ENCODE results near the gene SRRM4.

The SRRM4 gene

DNA sequence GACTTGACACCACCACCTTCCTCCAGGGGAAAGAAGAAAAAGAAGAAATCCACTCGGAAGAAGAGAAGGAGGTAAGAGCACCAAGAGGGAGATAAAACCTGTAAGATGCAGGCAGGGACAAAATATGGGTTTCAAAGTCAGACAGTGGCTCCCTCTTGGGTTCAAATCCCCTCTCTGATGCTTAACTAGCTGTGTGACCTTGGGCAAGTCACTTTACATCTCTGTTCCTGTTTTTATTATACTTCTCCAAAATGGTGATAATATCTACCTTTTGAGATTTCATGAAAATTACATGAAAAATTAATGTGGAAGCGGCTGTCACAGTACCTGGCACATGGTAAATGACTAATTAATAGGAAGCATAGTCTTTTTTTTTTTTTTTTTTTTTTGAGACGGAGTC is 133.0 kb downstream of the SRRM4 start:
- Mint-ChIP-seq H3K4me3 (no peak overlapping the region), H3K4me1 (no peaks in the 10 kb centered on the region), H3K27me3 (no peaks in the 10 kb centered on the region), H3K27ac (no peak overlapping the region), H3K9me3 (peaks cover 4% of the 10 kb centered on the region), H3K36me3 (no peaks in the 10 kb centered on the region)
- ATAC-seq = no peak

DNA sequence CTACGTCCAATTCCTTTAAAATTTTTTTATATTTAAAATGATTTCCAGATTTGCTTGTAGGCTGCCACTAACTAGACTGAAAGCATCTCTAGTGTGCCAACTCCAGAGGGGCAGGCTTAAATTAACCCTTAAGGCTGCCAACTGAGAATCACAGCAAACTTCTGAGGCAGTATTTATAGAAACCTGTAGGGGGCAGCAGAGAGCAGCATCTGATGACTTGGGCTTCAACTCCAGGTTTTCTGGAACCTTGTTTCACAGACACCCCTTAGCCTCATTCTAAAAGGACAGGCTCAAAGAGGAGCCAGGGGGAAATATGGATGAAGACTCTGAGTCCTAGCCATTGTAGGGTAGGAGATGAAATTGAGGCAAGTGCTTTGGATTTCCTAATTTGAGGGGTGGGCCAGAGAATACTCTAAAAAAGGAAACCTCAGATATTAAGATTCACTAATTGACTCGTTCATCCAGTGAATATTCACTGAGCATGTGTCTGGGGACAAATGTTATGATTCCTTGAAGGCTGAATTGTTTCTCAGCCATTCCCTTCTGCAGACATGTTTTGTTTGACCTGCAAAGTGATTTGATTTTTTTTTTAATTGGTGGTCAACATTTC is 134.1 kb downstream of the SRRM4 start:
- no peak for ATAC-seq
- H3K9me3 Mint-ChIP-seq = peaks cover 4% of the 10 kb centered on the region
- no peaks in the 10 kb centered on the region for H3K27me3 Mint-ChIP-seq

DNA sequence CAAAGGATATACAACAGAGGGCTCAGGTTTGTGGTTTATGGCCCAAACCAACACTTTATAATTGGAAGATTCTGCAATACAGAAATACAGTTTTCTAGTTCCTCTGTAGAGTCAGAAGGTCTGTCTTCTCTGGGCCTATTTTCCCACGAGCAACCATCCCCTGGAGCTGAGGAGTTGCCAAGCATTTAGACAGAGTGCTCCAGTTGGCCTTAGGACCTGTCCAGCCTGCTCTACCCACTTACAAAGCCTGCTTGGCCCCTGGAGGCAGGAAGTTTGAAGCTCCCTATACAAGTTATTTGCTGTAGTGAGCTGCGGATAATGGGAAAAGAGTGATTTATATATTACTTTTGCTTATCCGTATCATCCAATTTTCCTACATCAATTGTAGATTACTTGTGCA is 136.6 kb downstream of the SRRM4 start:
- no peak overlapping the region for H3K4me3 Mint-ChIP-seq
- no peak overlapping the region for H3K27ac Mint-ChIP-seq
- peaks cover 2% of the 10 kb centered on the region for H3K9me3 Mint-ChIP-seq
- H3K4me1 Mint-ChIP-seq = no peaks in the 10 kb centered on the region
- ATAC-seq = no peak
- H3K27me3 Mint-ChIP-seq = no peaks in the 10 kb centered on the region
- no peaks in the 10 kb centered on the region for H3K36me3 Mint-ChIP-seq

More for the DNA sequence above, 134.1 kb downstream of the SRRM4 start:
- H3K4me3 Mint-ChIP-seq = no peak overlapping the region
- H3K4me1 Mint-ChIP-seq = no peaks in the 10 kb centered on the region
- H3K27ac Mint-ChIP-seq = no peak overlapping the region
- H3K36me3 Mint-ChIP-seq = no peaks in the 10 kb centered on the region

DNA sequence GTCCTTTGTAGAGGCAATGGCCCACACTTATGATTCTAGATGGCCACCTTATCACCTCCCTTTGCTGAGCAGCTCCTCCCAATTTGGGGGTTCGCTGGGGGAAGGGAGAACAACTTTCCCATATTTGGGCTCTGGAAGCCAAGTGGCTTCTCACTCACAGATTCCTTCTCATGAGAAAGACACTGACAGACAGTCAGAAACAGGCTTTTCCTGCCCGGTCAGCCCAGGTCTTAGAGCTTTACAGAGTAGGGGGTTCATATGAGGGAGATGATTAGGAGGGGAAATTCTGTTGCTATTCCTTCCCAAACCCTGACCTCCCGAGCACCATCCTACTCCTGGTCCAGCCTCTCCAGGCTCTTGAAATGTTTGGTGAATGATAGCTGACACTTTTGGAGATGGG is 137.3 kb downstream of the SRRM4 start:
- Mint-ChIP-seq H3K9me3 (peaks cover 2% of the 10 kb centered on the region), H3K36me3 (no peaks in the 10 kb centered on the region), H3K4me3 (no peak overlapping the region)

DNA sequence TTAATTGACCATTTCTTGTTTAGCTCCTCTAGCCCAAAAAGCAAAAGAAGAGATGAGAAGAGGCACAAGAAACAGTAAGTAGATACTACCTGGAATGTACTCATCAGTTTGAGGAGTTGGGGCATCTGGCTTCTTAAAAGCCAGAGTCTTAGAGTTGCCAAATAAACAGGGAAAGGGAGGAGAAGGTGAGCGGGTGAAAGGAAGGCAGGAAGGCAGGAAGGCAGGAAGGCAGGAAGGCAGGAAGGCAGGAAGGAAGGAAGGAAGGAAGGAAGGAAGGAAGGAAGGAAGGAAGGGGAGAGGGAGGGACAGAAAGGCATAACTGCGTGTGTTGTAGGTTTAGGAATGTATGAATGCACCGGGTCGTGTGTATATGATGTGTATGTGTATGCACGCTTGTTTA is 140.7 kb downstream of the SRRM4 start:
- H3K27me3 Mint-ChIP-seq = peaks cover 6% of the 10 kb centered on the region
- H3K9me3 Mint-ChIP-seq = peaks cover 2% of the 10 kb centered on the region
- H3K27ac Mint-ChIP-seq = no peak overlapping the region
- no peaks in the 10 kb centered on the region for H3K4me1 Mint-ChIP-seq
- H3K4me3 Mint-ChIP-seq = no peak overlapping the region
- no peaks in the 10 kb centered on the region for H3K36me3 Mint-ChIP-seq
- no peak for ATAC-seq

More for the DNA sequence above, 137.3 kb downstream of the SRRM4 start:
- Mint-ChIP-seq H3K4me1 (no peaks in the 10 kb centered on the region), H3K27me3 (no peaks in the 10 kb centered on the region), H3K27ac (no peak overlapping the region)
- ATAC-seq = no peak

DNA sequence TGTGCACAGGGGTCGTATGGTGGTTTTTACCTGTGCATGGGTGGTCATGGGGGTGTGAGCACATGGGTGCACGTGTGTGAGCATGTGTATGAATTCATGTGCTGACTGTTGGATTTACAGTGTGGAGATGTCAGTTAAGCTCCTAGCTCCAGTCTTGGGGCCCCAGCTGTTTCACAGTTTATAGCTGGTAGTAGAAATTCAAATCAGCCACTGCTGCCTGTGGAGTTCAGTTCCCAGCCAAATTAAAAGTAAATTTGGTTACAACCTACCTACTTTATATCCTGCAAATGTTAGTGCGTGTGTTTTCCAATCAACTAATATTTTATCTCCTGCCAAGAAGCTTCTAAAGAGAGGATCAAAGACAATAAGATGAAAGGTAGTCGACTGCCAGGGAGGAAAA is 141.4 kb downstream of the SRRM4 start:
- no peak overlapping the region for H3K4me3 Mint-ChIP-seq
- no peak for ATAC-seq
- peaks cover 2% of the 10 kb centered on the region for H3K9me3 Mint-ChIP-seq
- H3K36me3 Mint-ChIP-seq = no peaks in the 10 kb centered on the region
- peaks cover 6% of the 10 kb centered on the region for H3K27me3 Mint-ChIP-seq
- H3K4me1 Mint-ChIP-seq = no peaks in the 10 kb centered on the region
- no peak overlapping the region for H3K27ac Mint-ChIP-seq

DNA sequence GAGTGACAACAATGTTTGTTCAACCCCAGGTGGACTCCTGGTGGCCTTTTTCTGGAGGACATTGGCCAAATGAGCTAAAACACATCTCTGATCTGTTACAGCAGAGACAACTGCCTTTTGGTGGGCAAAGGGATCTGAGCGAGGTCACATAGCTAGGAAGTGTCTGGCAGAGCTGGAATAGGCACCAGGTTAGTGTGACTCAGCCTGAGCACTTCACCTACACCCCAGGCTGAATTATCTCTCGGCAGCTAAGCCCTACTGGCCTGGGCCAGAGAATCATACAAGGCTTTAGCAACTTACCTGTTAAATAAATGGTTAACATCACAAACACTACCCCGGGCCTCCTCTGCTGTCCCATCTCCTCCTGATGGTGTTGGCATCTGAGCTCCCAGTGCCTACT is 147.2 kb downstream of the SRRM4 start:
- H3K4me3 Mint-ChIP-seq = no peak overlapping the region
- no peaks in the 10 kb centered on the region for H3K36me3 Mint-ChIP-seq
- H3K4me1 Mint-ChIP-seq = no peaks in the 10 kb centered on the region
- peaks cover 9% of the 10 kb centered on the region for H3K9me3 Mint-ChIP-seq
- H3K27ac Mint-ChIP-seq = no peak overlapping the region
- ATAC-seq = no peak
- peaks cover 6% of the 10 kb centered on the region for H3K27me3 Mint-ChIP-seq

DNA sequence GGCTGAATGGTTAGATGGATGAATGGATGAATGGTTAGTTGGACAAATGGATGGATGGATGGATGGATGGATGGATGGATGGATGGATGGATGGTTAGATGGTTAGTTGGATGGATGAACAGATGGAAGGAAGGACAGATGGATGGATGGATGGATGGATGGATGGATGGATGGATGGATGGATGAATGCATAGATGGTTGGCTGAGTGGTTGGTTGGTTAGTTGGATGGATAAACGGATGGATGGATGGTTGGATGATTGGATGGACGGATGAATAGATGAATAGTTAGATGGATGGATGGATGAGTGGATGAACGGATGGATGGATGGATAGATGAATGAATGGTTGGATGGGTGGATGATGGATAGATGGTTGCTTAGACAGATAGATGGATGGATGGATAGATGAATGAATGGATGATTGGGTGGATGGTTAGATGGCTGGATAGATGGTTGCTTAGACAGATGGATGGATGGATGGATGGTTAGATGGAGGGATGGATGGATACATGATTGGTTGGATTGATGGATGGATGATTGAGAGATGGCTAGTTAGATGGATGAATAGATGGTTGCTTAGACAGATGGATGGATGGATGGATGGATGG is 148.6 kb downstream of the SRRM4 start:
- Mint-ChIP-seq H3K27me3 (peaks cover 5% of the 10 kb centered on the region), H3K36me3 (no peaks in the 10 kb centered on the region), H3K9me3 (peaks cover 14% of the 10 kb centered on the region), H3K4me1 (no peaks in the 10 kb centered on the region), H3K27ac (no peak overlapping the region), H3K4me3 (no peak overlapping the region)
- no peak for ATAC-seq

DNA sequence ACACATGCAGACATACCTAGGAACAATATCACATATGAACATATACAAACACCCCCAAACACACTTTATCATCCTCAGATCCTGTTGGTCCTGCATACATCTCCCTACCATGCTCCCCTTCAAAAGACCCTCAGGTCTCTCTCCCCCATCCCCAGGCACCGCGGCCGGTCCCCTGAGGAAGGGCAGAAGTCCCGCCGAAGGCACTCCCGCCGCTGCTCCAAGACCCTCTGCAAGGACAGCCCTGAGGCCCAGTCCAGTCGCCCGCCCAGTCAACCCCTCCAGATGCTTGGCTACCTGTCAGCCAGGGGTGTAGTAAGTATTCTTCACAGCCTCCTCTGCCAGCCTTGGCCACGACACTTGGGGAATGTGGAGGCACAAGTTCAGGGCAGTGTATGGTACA is 149.2 kb downstream of the SRRM4 start:
- Mint-ChIP-seq H3K27ac (no peak overlapping the region), H3K36me3 (no peaks in the 10 kb centered on the region), H3K27me3 (no peaks in the 10 kb centered on the region), H3K4me1 (no peaks in the 10 kb centered on the region), H3K9me3 (peaks cover 15% of the 10 kb centered on the region), H3K4me3 (no peak overlapping the region)
- no peak for ATAC-seq

DNA sequence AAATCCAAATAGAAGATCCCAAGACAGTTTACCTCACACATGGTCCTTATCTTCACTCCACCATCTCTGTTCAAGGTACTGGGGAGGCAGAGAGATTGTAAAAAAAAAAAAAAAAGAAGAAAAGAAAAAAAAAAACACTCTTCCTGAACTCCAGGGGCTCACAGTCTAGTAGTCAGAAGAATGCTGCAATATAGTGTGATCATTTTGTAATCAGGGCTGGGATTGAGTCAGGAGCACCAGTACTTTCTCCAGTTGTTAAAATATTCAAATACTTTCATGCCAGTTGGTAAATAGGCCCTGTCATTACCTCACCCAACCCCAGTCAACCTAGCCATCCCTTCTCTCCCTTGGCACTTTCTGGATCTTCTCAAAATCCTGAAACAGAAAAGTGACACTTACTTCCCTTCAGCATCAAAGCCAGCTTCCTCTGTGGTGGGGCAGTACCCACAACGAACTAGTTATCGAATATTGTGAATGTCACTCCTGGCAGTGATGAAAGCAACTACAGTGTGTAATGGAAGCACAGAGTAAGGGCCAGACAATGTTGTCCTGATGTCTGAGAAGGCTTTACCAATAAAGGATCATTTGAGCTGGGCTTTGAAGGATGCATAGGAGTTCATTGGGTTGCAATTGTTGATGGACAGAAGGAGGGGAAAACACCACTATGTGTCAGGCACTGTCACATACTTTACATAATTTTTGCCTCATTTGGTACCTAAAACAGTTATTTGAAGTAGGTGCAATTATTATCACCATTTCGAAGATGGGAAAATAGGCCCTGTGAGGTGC is 153.1 kb downstream of the SRRM4 start:
- no peak for ATAC-seq
- Mint-ChIP-seq H3K4me3 (no peak overlapping the region), H3K36me3 (no peaks in the 10 kb centered on the region), H3K27ac (no peak overlapping the region), H3K9me3 (peaks cover 14% of the 10 kb centered on the region), H3K27me3 (no peaks in the 10 kb centered on the region), H3K4me1 (no peaks in the 10 kb centered on the region)

DNA sequence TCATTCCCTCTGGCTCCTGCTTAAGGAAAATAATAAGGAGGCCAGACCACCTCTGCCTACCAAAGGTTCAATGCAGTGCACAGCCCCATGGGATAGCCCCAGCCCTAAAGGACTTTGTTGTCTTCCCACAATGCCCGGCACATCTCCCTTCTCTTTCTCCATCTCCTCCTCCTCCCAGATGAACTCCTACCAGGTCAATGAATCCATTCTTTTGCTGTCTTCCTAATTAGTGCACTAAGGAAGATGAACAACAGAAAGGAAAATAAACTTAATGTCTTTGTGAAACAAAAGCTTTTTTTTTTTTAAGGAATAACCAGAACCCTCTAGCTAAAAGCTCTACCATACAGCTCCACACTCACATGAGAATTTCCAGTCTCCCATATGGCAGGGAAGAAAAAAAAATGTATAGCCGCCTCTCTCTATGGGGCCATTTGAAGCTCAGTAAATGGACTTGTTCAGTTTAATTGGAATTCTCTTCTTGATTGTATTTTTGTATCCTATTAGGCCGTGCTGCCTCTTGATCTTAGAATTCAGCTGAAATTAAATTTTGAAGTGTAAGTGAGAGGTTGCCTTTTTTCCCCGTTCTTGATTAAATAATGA is 155.6 kb downstream of the SRRM4 start:
- Mint-ChIP-seq H3K27ac (no peak overlapping the region), H3K9me3 (peaks cover 6% of the 10 kb centered on the region), H3K27me3 (no peaks in the 10 kb centered on the region), H3K36me3 (no peaks in the 10 kb centered on the region), H3K4me3 (no peak overlapping the region), H3K4me1 (no peaks in the 10 kb centered on the region)
- no peak for ATAC-seq

DNA sequence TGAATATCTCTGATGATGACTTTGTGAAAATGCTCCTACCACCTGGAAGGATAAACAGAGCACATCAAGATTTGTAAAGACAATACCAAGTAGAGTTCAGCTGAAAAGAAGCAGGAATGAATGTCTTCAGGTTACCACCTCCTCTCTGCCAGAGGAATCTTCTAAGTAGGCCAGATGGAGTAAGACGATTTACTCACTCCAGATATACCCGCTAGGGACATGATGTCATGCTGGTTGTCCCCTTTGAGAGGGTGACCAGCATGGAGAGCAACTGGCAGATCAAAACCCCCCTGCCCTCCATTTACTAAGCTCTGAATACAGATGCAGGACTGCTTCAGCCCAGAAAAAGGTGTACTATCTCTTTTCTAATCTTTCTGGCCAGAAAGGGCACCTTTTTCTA is 158.1 kb downstream of the SRRM4 start:
- Mint-ChIP-seq H3K9me3 (peaks cover 6% of the 10 kb centered on the region), H3K4me3 (no peak overlapping the region), H3K27me3 (peaks cover 10% of the 10 kb centered on the region), H3K27ac (no peak overlapping the region), H3K36me3 (no peaks in the 10 kb centered on the region), H3K4me1 (no peaks in the 10 kb centered on the region)
- ATAC-seq = no peak

DNA sequence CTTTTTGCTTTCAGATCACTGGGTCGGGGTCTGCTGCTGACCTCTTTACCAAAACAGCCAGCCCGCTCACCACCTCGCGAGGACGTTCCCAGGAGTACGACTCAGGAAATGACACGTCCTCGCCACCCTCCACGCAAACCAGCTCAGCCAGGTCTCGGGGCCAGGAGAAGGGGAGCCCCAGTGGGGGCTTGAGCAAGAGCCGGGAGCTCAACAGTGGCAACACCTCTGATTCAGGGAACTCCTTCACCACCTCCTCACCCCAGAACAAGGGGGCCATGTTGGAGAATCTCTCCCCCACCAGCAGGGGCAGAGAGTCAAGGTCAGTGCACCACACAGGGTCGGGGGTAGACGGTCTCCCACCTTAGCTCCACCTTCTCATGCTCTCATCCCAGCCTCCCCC is 164.0 kb downstream of the SRRM4 start:
- peaks cover 3% of the 10 kb centered on the region for H3K9me3 Mint-ChIP-seq
- ATAC-seq = no peak
- peaks cover 36% of the 10 kb centered on the region for H3K27me3 Mint-ChIP-seq

DNA sequence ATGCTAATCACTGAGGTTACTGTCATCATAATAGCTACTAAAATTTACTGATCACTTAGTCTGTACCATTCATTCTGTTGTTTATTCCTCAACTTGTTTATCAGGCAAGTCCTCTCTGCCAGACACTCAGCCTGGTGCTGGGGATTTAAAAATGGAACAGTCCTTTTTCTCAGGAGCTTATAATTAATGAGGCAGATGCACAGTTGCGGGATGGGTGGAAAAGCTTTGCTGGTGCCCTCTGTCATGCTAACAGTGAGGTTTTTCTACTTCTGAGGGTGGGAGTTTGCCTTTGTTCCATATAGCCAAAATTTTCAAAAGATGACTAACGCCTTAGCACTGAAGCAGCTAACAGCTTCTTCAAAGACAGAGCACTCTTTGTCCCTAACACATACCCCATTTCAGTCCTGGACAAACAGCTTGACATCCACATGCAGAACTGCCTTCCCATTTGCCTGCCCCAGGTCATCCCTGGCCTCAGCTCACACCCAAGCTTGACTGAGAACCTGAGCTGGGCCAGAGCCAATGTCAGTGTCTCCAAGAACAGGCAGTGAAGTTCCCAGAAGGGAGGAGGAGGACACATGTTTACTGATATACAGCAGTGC is 166.6 kb downstream of the SRRM4 start:
- Mint-ChIP-seq H3K4me1 (no peaks in the 10 kb centered on the region), H3K27ac (no peak overlapping the region), H3K27me3 (peaks cover 53% of the 10 kb centered on the region), H3K9me3 (peaks cover 9% of the 10 kb centered on the region), H3K36me3 (no peaks in the 10 kb centered on the region), H3K4me3 (no peak overlapping the region)
- ATAC-seq = no peak

More for the DNA sequence above, 164.0 kb downstream of the SRRM4 start:
- Mint-ChIP-seq H3K4me1 (no peaks in the 10 kb centered on the region), H3K27ac (no peak overlapping the region), H3K36me3 (no peaks in the 10 kb centered on the region), H3K4me3 (no peak overlapping the region)

DNA sequence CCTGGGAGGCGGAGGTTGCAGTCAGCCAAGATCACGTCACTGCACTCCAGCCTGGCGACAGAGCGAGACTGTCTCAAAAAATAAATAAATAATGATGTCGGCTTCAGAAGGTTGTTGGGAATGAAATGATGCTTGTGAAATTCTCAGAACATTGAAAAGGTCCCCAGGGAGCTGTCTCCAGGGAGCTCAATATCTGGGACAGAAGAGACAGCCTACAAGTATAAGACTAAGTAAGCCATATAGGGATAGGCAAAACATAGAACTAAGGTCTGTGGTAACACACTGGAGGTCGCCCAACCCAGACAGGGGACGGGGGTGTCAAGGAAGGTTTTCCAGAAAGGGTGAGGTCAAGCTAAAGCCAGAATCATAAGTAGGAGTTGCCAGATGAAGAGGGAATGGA is 167.9 kb downstream of the SRRM4 start:
- Mint-ChIP-seq H3K27ac (no peak overlapping the region), H3K4me1 (no peaks in the 10 kb centered on the region), H3K27me3 (peaks cover 58% of the 10 kb centered on the region), H3K4me3 (no peak overlapping the region), H3K9me3 (peaks cover 16% of the 10 kb centered on the region), H3K36me3 (no peaks in the 10 kb centered on the region)
- no peak for ATAC-seq
